Hair follicle dermal papilla cell (primary cell): Measurements from ENCODE around the gene SNAI3. TPM values are rescaled to one million over a fixed set of nuclear protein-coding genes. Genes with fewer than 3 reads are reported as not detected.

Experiments used
- total RNA-seq: library from RNA; depleted of rRNA; stranded (reverse); fragments of >200 nt; gene quantifications from 2 replicates; pipeline ENCODE4 v1.2.3, GENCODE V29; 2012

SNAI3 gene
- total RNA-seq: 0.12 TPM in 1 of 2 replicates, not detected in the other

GRCh38 chr16:88686439-88687253 is at the start of gene SNAI3:
Gene SNAI3, minus strand, starts transcription at chr16:88686507. Its CDS starts 101 bp downstream, at chr16:88686406.

GRCh38 chr16:88706229-88706964 is 20.1 kb upstream of the SNAI3 start, which contains the start of the genes CTU2 and RNF166:
Gene CTU2, plus strand, starts transcription at chr16:88706503. Its CDS starts 28 bp downstream, at chr16:88706531.
Gene RNF166, minus strand, starts transcription at chr16:88706408. Its CDS starts 83 bp downstream, at chr16:88706325.

GRCh38 chr16:88662843-88663606 is 23.3 kb downstream of the SNAI3 start, which contains the start of gene MVD:
Gene MVD, minus strand, starts transcription at chr16:88663091. Its CDS starts 11 bp downstream, at chr16:88663080.

GRCh38 chr16:88650749-88651275 is 35.5 kb downstream of the SNAI3 start, which contains the start of gene CYBA:
Gene CYBA, minus strand, starts transcription at chr16:88651053. Its CDS starts 40 bp downstream, at chr16:88651013.

GRCh38 chr16:88638323-88639230 is 47.7 kb downstream of the SNAI3 start, which contains the start of gene IL17C:
Gene IL17C, plus strand, starts transcription at chr16:88638572. Its CDS starts 70 bp downstream, at chr16:88638642.

Other genes starting within 250 kb of the SNAI3 start
- gene ZFPM1, start 233.2 kb downstream of the SNAI3 start, total RNA-seq: 0.49 and 1.3 TPM in 2 replicates
- 10.4 and 13.3 TPM in 2 replicates for gene ZC3H18, start 116.1 kb downstream of the SNAI3 start, total RNA-seq
- gene IL17C, start 47.9 kb downstream of the SNAI3 start, total RNA-seq: not detected in 2 replicates
- 112 and 228 TPM in 2 replicates for gene CYBA, start 35.5 kb downstream of the SNAI3 start, total RNA-seq
- 111 and 124 TPM in 2 replicates for gene MVD, start 23.4 kb downstream of the SNAI3 start, total RNA-seq
- gene RNF166, start 19.9 kb upstream of the SNAI3 start, total RNA-seq: 14.6 and 15.4 TPM in 2 replicates
- gene CTU2, start 20.0 kb upstream of the SNAI3 start, total RNA-seq: 20.1 and 21.4 TPM in 2 replicates
- 135 and 158 TPM in 2 replicates for gene PIEZO1, start 98.7 kb upstream of the SNAI3 start, total RNA-seq
- gene CDT1, start 117.3 kb upstream of the SNAI3 start, total RNA-seq: 1.2 and 2.8 TPM in 2 replicates
- 39.3 and 50.5 TPM in 2 replicates for gene APRT, start 125.4 kb upstream of the SNAI3 start, total RNA-seq
- 40.9 and 50.5 TPM in 2 replicates for gene GALNS, start 170.4 kb upstream of the SNAI3 start, total RNA-seq
- 41.2 and 43.8 TPM in 2 replicates for gene TRAPPC2L, start 170.6 kb upstream of the SNAI3 start, total RNA-seq
- gene PABPN1L, start 180.2 kb upstream of the SNAI3 start, total RNA-seq: not detected in 2 replicates